K562 (cell line): ENCODE data around the gene MAD1L1. TPM values are rescaled to one million over a fixed set of nuclear protein-coding genes. Genes with fewer than 3 reads are reported as not detected.

ENCODE experiments used
- ATAC-seq: fragments of 200-7000 bp; cut with Tn5 transposase; 3 replicates; pipeline ENCODE4 v1.9.1; 2020; ENCODE audit warnings: moderate library complexity
- BruUV-seq: library from RNA; stranded (reverse); fragments of 400-500 nt; replicated peaks from 2 replicates; lab custom pipeline; 2021; lab: Mats Ljungman, UMichigan
- CTCF ChIA-PET: fragments of 300-600 bp; formaldehyde crosslinking; extraction: SDS; loops from one replicate; lab custom pipeline; 2021; ENCODE audit warnings: low intra/inter-chr PET ratio; lab: Yijun Ruan, JAX
- POLR2A ChIA-PET: fragments of 300-600, 350-650 bp; sonication (Branson Sonifier 250); formaldehyde crosslinking; extraction: SDS; loops from one replicate; lab custom pipeline; 2021; ENCODE audit warnings: antibody characterized with exemption, inconsistent platforms; lab: Yijun Ruan, JAX
- DNase-seq, 4 experiments: peaks; one replicate each; pipeline versions ENCODE4 v3.0.0 to v3.0.0-alpha.2; 2011 to 2018; ENCODE audit warnings: low spot score in 3 of 4, mixed read lengths in 3 of 4; ENCODE audit errors: extremely low read depth in 1 of 4
- FAIRE-seq: peaks from 2 replicates; lab custom pipeline; 2011; peaks lifted over from hg19 to GRCh38; lab: Jason Lieb, UNC
- H2AFZ ChIP-seq: 2 replicates; pipeline ENCODE4 v1.6.0; 2011; ENCODE audit warnings: low read depth, low read length, control low read depth, inconsistent platforms
- H3K27ac ChIP-seq: fragments of 200-600 bp; 3 replicates; pipeline ENCODE4 v1.8.0; 2011; ENCODE audit warnings: low read depth, mild to moderate bottlenecking, control low read depth, inconsistent platforms, low read length, moderate library complexity, mixed read lengths; ENCODE audit errors: extremely low read depth
- H3K27me3 ChIP-seq, 2 experiments: fragments of 300-600 bp in 1 of 2; 2 replicates in 1 of 2; 3 replicates in 1 of 2; pipeline versions ENCODE4 v1.6.0 to v1.8.0; 2011; ENCODE audit warnings: inconsistent platforms in 2 of 2, low read length in 2 of 2, mild to moderate bottlenecking in 1 of 2, mixed read lengths in 1 of 2, moderate library complexity in 1 of 2; ENCODE audit not compliant: control insufficient read depth in 2 of 2, insufficient read depth in 2 of 2
- H3K36me3 ChIP-seq: fragments of 300-600 bp; 3 replicates; pipeline ENCODE4 v1.8.0; 2011; ENCODE audit warnings: mild to moderate bottlenecking, low read length, inconsistent platforms; ENCODE audit not compliant: control insufficient read depth, insufficient read depth
- H3K4me1 ChIP-seq, 2 experiments: fragments of 200-600 bp in 1 of 2; replicated peaks in 1 of 2; 2 replicates in 1 of 2; 3 replicates in 1 of 2; pipeline versions ENCODE4 v1.5.1 to v1.8.0; 2011; ENCODE audit warnings: inconsistent platforms in 2 of 2, low read length in 2 of 2, mild to moderate bottlenecking in 1 of 2, mixed read lengths in 1 of 2, moderate library complexity in 1 of 2; ENCODE audit not compliant: control insufficient read depth in 2 of 2, insufficient read depth in 2 of 2
- H3K4me2 ChIP-seq: 2 replicates; pipeline ENCODE4 v1.6.1; 2011; ENCODE audit warnings: low read length, control low read depth, inconsistent platforms, mixed read lengths; ENCODE audit not compliant: insufficient read depth
- H3K4me3 ChIP-seq: fragments of 200-600 bp; sonication (generic), shearing (Covaris generic); 2 replicates; pipeline ENCODE4 v1.5.1; 2016; ENCODE audit warnings: control low read depth, inconsistent platforms
- H3K79me2 ChIP-seq: fragments of 200-600 bp; 3 replicates; pipeline ENCODE4 v1.8.0; 2011; ENCODE audit warnings: low read length, inconsistent platforms; ENCODE audit not compliant: control insufficient read depth, insufficient read depth
- H3K9ac ChIP-seq, 2 experiments: 2 replicates each; pipeline versions ENCODE4 v1.6.0 to v1.6.1; 2011; ENCODE audit warnings: low read depth in 2 of 2, low read length in 2 of 2, control low read depth in 1 of 2, inconsistent platforms in 1 of 2, mild to moderate bottlenecking in 1 of 2, mixed read lengths in 1 of 2; ENCODE audit not compliant: insufficient read depth in 1 of 2
- H3K9me1 ChIP-seq: one replicate; pipeline ENCODE4 v1.6.0; 2011; ENCODE audit warnings: inconsistent platforms, mild to moderate bottlenecking, low read length, moderate library complexity; ENCODE audit not compliant: control insufficient read depth, insufficient read depth
- H3K9me3 ChIP-seq: replicated peaks from 2 replicates; pipeline ENCODE4 v1.5.1; 2011; ENCODE audit warnings: low read depth, low read length, inconsistent platforms; ENCODE audit not compliant: control insufficient read depth, insufficient read depth
- H4K20me1 ChIP-seq: replicated peaks from 2 replicates; pipeline ENCODE4 v1.6.1; 2011; ENCODE audit warnings: low read length, inconsistent platforms, mixed read lengths; ENCODE audit not compliant: control insufficient read depth, insufficient read depth
- DDX20 ChIP-seq: fragments of 450-650 bp; IDR thresholded peaks from 2 replicates; pipeline ENCODE4 v1.6.1; 2016; ENCODE audit warnings: missing genetic modification characterization, low read depth, mild to moderate bottlenecking, missing compliant biosample characterization, moderate library complexity
- JUND ChIP-seq, 2 experiments: IDR thresholded peaks; 2 replicates in 1 of 2; 3 replicates in 1 of 2; pipeline ENCODE4 v1.6.1; 2011; ENCODE audit warnings: borderline replicate concordance in 2 of 2, low read depth in 2 of 2, low read length in 2 of 2, improper control_type of control experiment in 1 of 2, missing biosample characterization in 1 of 2, missing genetic modification characterization in 1 of 2, missing genetic modification reagents in 1 of 2
- NR2F6 ChIP-seq: fragments of 450-650 bp; formaldehyde crosslinking; IDR thresholded peaks from 2 replicates; pipeline ENCODE4 v1.4.0; 2020; ENCODE audit warnings: mild to moderate bottlenecking
- PHTF2 ChIP-seq: fragments of 250-450 bp; sonication (Bioruptor Pico); IDR thresholded peaks from 2 replicates; pipeline ENCODE4 v1.5.0; 2021; ENCODE audit warnings: mild to moderate bottlenecking
- POLR2AphosphoS2 ChIP-seq: IDR thresholded peaks from 2 replicates; pipeline ENCODE4 v1.6.1; 2012; ENCODE audit warnings: low read length, improper control_type of control experiment
- SETDB1 ChIP-seq: IDR thresholded peaks from one replicate; pipeline ENCODE4 v1.6.1; 2012; ENCODE audit warnings: low read length, control low read depth, inconsistent platforms
- SRSF1 ChIP-seq: fragments of 200-400 bp; formaldehyde crosslinking; IDR thresholded peaks from 2 replicates; pipeline ENCODE4 v1.6.1; 2017; ENCODE audit warnings: mild to moderate bottlenecking, low read depth, low read length, moderate library complexity
- STAT5B ChIP-seq: fragments of 250-450 bp; sonication (Bioruptor Pico); IDR thresholded peaks from 2 replicates; pipeline ENCODE4 v1.8.0; 2021; ENCODE audit warnings: mild to moderate bottlenecking, inconsistent platforms
- YBX1 ChIP-seq: fragments of 450-650 bp; IDR thresholded peaks from 2 replicates; pipeline ENCODE4 v1.7.1; 2016; ENCODE audit warnings: mild to moderate bottlenecking
- ZBTB17 ChIP-seq: fragments of 450-650 bp; formaldehyde crosslinking; IDR thresholded peaks from 2 replicates; pipeline ENCODE4 v1.4.0; 2020; ENCODE audit warnings: mild to moderate bottlenecking
- ZFPM2 ChIP-seq: fragments of 250-450 bp; sonication (Bioruptor Pico); IDR thresholded peaks from 2 replicates; pipeline ENCODE4 v1.5.1; 2022; ENCODE audit warnings: mild to moderate bottlenecking
- ZNF263 ChIP-seq: sonication (generic); formaldehyde crosslinking; IDR thresholded peaks from 2 replicates; pipeline ENCODE4 v1.8.0; 2022; ENCODE audit warnings: mild to moderate bottlenecking, missing genetic modification reagents, borderline replicate concordance
- WGBS: fragments of 100-300 bp; shearing (Covaris generic); methylation state at CpG from one replicate; pipeline ENCODE4 v1.1.6; 2016; ENCODE audit warnings: low coverage, mixed read lengths; ENCODE audit not compliant: insufficient coverage; ENCODE audit errors: missing lambda C conversion rate; 5-methylcytosine and 5-hydroxymethylcytosine counted together
- in situ Hi-C: fragments of 300-500 bp; cut with MboI; formaldehyde crosslinking; loops from 4 replicates; pipeline ENCODE4 v1.15.0; 2018; ENCODE audit warnings: inconsistent platforms, mixed read lengths
- intact Hi-C: fragments of 100-400 bp; cut with micrococcal nuclease; formaldehyde crosslinking; loops from 2 replicates; pipeline ENCODE4 v1.14.2; 2022
- polyA plus RNA-seq, 8 experiments: library from polyadenylated mRNA; depleted of rRNA in 4 of 8; stranded (reverse) in 5 of 8; unstranded in 3 of 8; fragments of >200 nt; fragmentation: Nextera tagmentation in 2 of 8; fragmentation: Illumina TruSeq in 1 of 8; extraction: Ambion mirVana in 2 of 8; extraction: Trizol in 1 of 8; gene quantifications; 2 replicates each; pipeline versions ENCODE4 v1.2.1 to v1.2.3, GENCODE V29; 2011 to 2014; ENCODE audit warnings: inconsistent platforms in 1 of 8, missing spikeins in 1 of 8
- total RNA-seq, 7 experiments: library from RNA; depleted of rRNA in 6 of 7; stranded (reverse); fragments of >200 nt in 6 of 7; fragmentation: Illumina TruSeq in 2 of 7; extraction: Trizol in 2 of 7; gene quantifications; 2 replicates each; pipeline versions ENCODE4 v1.2.1 to v1.2.3, GENCODE V29; 2011 to 2021; ENCODE audit warnings: low replicate concordance in 1 of 7
- TF ChIP-seq, protein P1 (sequence below): fragments of 250-450 bp; sonication (Bioruptor Pico); IDR thresholded peaks from 2 replicates; pipeline ENCODE4 v1.5.1; 2021; ENCODE audit warnings: mild to moderate bottlenecking
- TF ChIP-seq, protein P2 (sequence below): fragments of 250-450 bp; sonication (Bioruptor Pico); IDR thresholded peaks from 2 replicates; pipeline ENCODE4 v1.8.0; 2021; ENCODE audit warnings: moderate library complexity, mild to moderate bottlenecking, inconsistent platforms

MAD1L1 gene
- total and polyA plus RNA-seq, 9 of the 15 experiments (the other 6 are each of a cell fraction or from before 2014, with no cell fraction given): 1.7 to 89.7 (median 18.0) TPM

GRCh38 chr7:2123360-2123759 lies 109.4 kb downstream of the MAD1L1 start:
- 94% methylated on average over 18 of the region's 25 CpGs for WGBS
- CTCF ChIA-PET: no interaction called here
- in situ Hi-C loops: no loop called here

DNA sequence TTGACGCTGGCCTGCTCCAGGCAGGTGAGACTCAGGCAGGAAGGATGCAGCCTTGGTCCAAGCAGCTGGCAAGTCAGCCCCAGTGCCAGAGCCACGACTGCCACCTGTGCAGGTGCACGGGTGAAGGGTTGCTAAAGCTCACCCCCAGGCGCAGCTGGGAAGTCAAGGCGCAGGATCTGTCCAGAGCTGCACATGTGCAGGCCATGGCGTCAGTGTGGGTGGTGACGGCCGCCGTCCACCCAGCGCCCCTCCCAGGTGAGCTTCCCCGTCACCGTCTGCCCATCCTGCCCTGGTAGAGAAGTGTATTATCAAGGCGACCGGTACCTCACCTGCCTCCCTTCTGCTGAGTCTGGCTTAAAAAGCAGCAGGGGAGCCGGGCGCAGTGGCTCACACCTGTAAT lies 110.1 kb downstream of the MAD1L1 start:
- Histone ChIP-seq H3K9ac (no peak overlapping the region; a peak in 1 of 4 replicates), H3K4me2 (no peak overlapping the region), H3K4me3 (no peak overlapping the region), H4K20me1 (no peaks in the 10 kb centered on the region), H3K4me1 (peaks cover 0 to 49% of the 10 kb centered on the region in 2 experiments; a peak in 2 of 5 replicates), H3K36me3 (peaks cover 10% of the 10 kb centered on the region; the same call in 1 of the 3 replicates), H3K79me2 (no peaks in the 10 kb centered on the region), H3K27ac (no peak overlapping the region), H3K9me3 (no peaks in the 10 kb centered on the region), H3K27me3 (no peaks in the 10 kb centered on the region), H3K9me1 (no peaks in the 10 kb centered on the region), H2AFZ (no peak overlapping the region)
- DNase-seq (no peak), FAIRE-seq (no peak), ATAC-seq (no peak)
- ChIA-PET CTCF (no interaction called here), POLR2A (no interaction called here)
- intact Hi-C loops: no loop called here
- 98% methylated on average over 15 of the region's 16 CpGs for WGBS
- in situ Hi-C loops: no loop called here
- BruUV-seq: no TSS peak
- TF ChIP-seq POLR2AphosphoS2 (no peak), ZBTB17 (no peak), YBX1 (no peak), NR2F6 (CRISPR knock-in tag) (no peak), SRSF1 (no peak), JUND (IDR thresholded peaks at IDR 0.05; ENCODE audit: borderline replicate concordance, low read depth, low read length) (no peak), JUND (tag; IDR thresholded peaks at IDR 0.05; ENCODE audit: borderline replicate concordance, low read depth, low read length) (no peak), STAT5B (CRISPR knock-in tag) (no peak)
- TF ChIP-seq, protein P1, sequence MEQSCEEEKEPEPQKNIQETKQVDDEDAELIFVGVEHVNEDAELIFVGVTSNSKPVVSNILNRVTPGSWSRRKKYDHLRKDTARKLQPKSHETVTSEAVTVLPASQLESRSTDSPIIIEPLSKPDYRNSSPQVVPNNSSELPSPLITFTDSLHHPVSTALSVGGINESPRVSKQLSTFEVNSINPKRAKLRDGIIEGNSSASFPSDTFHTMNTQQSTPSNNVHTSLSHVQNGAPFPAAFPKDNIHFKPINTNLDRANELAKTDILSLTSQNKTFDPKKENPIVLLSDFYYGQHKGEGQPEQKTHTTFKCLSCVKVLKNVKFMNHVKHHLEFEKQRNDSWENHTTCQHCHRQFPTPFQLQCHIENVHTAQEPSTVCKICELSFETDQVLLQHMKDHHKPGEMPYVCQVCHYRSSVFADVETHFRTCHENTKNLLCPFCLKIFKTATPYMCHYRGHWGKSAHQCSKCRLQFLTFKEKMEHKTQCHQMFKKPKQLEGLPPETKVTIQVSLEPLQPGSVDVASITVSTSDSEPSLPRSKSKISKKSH (CRISPR knock-in tag): no peak
- TF ChIP-seq, protein P2, sequence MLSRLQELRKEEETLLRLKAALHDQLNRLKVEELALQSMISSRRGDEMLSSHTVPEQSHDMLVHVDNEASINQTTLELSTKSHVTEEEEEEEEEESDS: no peak

More at GRCh38 chr7:2123360-2123759, 109.4 kb downstream of the MAD1L1 start:
- intact Hi-C loops: no loop called here
- no peak for DNase-seq
- no peaks in the 10 kb centered on the region for H3K9me1 ChIP-seq
- TF ChIP-seq ZFPM2 (CRISPR knock-in tag) (no peak), DDX20 (no peak), SETDB1 (no peak), ZNF263 (peak; percentile 60), PHTF2 (CRISPR knock-in tag) (no peak)
- H3K9me3 ChIP-seq: no peaks in the 10 kb centered on the region
- BruUV-seq: no TSS peak
- H3K9ac ChIP-seq: no peak overlapping the region
- no peak overlapping the region for H3K4me3 ChIP-seq
- H4K20me1 ChIP-seq: peaks cover 2% of the 10 kb centered on the region; the same call in 1 of the 2 replicates
- H3K4me1 ChIP-seq: peaks cover 0 to 42% of the 10 kb centered on the region in 2 experiments; a peak in 2 of 5 replicates
- H3K4me2 ChIP-seq: no peak overlapping the region
- H2AFZ ChIP-seq: no peak overlapping the region
- POLR2A ChIA-PET: no interaction called here
- no peak overlapping the region for H3K27ac ChIP-seq
- peaks cover 10% of the 10 kb centered on the region; the same call in 1 of the 3 replicates for H3K36me3 ChIP-seq
- ATAC-seq: no peak
- H3K79me2 ChIP-seq: no peaks in the 10 kb centered on the region
- FAIRE-seq: no peak
- H3K27me3 ChIP-seq: no peaks in the 10 kb centered on the region
